ENCODE results near the gene CTNNA1.

The CTNNA1 gene

GRCh38 chr5:138964647-138965201 lies 211.5 kb downstream of the CTNNA1 start:
- DNase-seq (ENCODE audit: low read depth, low spot score): no peak

- no peak for DNase-seq (ENCODE audit: low read depth, low spot score)
These were observed 212.4 kb downstream of the CTNNA1 start for GRCh38 chr5:138965626-138966025.

DNA sequence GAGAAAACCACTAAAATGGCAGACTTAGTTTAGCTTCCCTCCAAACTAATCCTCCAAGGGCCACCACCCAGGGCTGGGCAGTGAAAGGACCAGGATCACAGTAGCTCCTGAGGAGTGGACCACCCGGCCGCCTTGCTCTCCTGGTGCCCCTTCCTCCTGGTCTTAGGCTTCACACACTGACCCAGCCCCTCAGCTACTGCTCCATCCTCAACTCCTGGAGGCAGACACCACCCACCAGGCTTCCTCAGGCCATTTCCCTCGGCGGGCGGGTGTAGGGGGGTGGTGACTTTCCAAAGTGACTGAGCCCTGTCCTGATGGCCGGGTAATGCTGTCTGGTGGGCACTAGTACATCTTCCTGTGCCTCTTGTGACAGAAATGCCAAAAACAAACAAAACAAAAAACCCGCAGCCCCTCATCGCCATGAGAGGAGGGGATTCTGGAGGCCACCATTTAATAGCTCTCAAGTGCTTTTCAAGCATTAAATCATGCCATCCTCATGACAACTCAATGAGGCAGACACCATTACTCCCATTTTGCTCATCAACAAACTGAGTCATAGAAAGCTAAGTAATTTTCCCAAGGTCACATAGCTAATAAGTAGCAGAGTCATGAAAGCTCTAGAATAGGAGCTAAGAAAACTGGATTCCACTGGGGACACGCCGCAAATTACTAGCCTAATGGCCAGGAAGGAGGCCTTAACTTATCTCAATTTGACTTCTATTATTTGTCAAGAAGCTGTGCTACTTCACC lies 213.2 kb downstream of the CTNNA1 start:
- no peak for DNase-seq (ENCODE audit: low read depth, low spot score)

GRCh38 chr5:138967791-138968448 lies 214.7 kb downstream of the CTNNA1 start:
- no peak for DNase-seq (ENCODE audit: low read depth, low spot score)

DNA sequence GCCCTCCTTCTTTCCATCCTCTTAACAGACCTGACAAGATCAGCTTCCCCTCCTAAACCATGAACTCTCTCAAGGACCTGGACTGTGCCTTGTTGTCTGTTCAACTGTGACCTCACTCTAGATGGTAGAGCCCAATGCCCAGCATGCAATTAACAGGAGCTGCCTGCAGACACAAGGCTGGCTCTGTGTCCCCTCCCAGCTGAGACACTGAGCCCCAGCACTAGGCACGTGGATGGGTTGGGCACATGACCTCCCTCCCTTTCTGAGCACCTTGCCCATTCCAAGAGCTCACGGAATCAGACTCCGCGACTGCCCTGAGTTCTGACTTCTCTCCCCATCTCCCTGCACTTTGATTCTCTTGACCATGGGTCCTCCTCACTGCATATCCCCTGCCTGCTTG lies 215.4 kb downstream of the CTNNA1 start:
- DNase-seq (ENCODE audit: low read depth, low spot score): no peak

DNA sequence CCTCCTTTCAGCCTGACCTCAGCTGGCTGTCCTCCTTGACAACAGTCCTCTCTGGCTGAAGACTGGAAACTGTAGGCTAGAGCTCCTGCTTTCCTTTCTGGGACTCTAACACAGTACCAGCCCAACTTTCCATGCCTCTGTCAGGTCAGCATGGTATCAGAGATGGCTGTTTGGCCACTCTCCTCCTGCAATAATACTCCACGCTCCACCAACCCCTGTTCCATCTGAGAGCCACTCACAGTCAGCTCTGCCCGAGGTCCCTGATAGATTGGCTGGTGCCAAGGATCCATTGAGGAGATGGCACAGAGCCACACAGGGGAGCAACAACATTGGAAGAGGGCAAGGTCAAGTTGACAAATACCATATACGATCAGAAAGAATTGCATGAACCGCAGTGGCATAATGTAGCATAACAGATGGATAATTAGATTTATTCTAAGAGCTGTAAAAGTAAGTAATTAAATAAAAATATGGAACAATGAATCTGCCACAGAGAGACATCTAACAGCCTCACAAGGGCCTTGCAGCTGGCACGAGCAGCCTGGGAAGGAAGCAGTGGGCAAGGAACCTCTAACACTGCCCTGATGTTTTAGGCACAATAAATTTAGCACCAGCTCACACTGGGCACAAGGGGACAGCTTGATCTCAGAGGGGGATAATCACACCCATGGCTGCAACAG lies 216.2 kb downstream of the CTNNA1 start:
- no peak for DNase-seq (ENCODE audit: low read depth, low spot score)

- DNase-seq (ENCODE audit: low read depth, low spot score): no peak
These were observed 219.0 kb downstream of the CTNNA1 start for GRCh38 chr5:138972230-138972629.

DNA sequence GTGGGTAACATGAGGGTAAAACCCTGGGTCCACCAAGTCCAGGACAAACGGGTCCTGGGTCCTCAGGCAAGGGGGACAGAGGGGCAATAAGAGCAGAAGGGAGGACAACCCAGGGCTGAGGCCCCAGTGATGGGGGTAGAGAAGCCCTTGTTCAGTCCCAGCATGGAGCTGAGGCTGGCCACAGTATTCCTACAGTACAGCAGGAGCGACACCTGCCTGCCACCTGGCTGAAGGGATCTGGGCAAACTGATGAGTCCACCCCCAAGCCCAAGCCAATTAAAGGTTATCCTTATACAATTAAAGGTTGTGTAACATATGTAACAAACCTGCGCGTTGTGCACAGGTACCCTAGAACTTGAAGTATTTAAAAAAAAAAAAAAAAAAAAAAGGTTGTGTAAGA lies 219.6 kb downstream of the CTNNA1 start:
- no peak for DNase-seq (ENCODE audit: low read depth, low spot score)

- no peak for DNase-seq (ENCODE audit: low read depth, low spot score)
These were observed 221.2 kb downstream of the CTNNA1 start for GRCh38 chr5:138974227-138975063.

GRCh38 chr5:138975098-138975847 lies 222.0 kb downstream of the CTNNA1 start:
- DNase-seq (ENCODE audit: low read depth, low spot score): no peak

GRCh38 chr5:138978080-138978479 lies 224.9 kb downstream of the CTNNA1 start:
- no peak for DNase-seq (ENCODE audit: low read depth, low spot score)

- DNase-seq (ENCODE audit: low read depth, low spot score): no peak
These were observed 225.4 kb downstream of the CTNNA1 start for GRCh38 chr5:138978581-138978980.

- no peak for DNase-seq (ENCODE audit: low read depth, low spot score)
These were observed 226.6 kb downstream of the CTNNA1 start for GRCh38 chr5:138979684-138980280.

DNA sequence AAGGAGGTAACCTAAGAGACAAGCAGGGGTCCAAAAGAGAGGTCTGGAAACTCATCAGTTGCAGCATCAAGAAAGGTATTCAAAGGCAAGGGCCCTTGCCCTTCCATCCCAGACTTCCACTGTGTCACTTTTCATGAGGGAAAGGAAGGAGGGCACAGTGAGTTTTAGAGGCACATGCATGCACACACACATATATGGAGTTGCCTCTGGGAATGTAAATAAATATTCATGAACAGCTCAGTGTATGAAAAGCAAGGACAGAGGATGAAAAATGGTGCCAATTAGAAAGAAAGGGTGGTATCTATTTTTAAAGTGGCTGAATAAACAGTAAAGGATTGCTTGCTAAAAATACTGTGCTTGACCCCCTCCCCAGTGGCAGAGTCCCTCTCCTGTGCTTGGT lies 227.2 kb downstream of the CTNNA1 start:
- DNase-seq (ENCODE audit: low read depth, low spot score): no peak

GRCh38 chr5:138981131-138981530 lies 227.9 kb downstream of the CTNNA1 start:
- no peak for DNase-seq (ENCODE audit: low read depth, low spot score)

DNA sequence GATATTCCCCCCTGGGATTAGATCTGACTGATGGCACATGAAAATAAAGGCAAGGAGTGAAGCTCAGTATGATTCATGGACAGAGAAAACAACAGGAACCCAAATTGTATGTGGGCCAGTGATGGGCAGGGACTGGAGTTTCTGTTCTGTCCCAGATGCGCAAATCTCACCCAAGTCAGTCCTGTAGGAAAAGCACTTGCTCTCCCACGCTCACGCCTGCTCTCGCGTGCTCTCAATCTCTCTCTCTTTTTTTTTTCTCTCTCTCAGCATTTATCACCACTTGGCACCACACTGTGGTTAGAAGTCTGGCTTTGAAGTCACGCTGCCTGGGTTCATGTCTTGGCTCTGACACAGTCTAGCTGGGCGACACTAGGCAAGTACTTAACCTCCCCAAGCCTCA lies 228.4 kb downstream of the CTNNA1 start:
- no peak for DNase-seq (ENCODE audit: low read depth, low spot score)

- DNase-seq (ENCODE audit: low read depth, low spot score): no peak
These were observed 230.8 kb downstream of the CTNNA1 start for GRCh38 chr5:138983984-138984383.

Measured in activated CD4-positive, CD25-positive, alpha-beta regulatory T cell treated with anti-CD3 and anti-CD28 coated beads, Interleukin-2, amount 50 U/mL, for 16 hours (primary cell).